Glutamatergic neuron (in vitro differentiated cells): Measurements from ENCODE around the gene CFAP61. TPM values are rescaled to one million over a fixed set of nuclear protein-coding genes. Genes with fewer than 3 reads are reported as not detected.

ENCODE experiments used
- DNase-seq: peaks from one replicate; pipeline ENCODE4 v3.0.0; 2022
- H3K27ac Mint-ChIP-seq: one replicate; pipeline ENCODE4 v1.8.0; 2020; ENCODE audit warnings: mild to moderate bottlenecking, mixed read lengths, inconsistent platforms; ENCODE audit not compliant: unreplicated experiment
- H3K27me3 Mint-ChIP-seq: one replicate; pipeline ENCODE4 v1.8.0; 2020; ENCODE audit warnings: mild to moderate bottlenecking, moderate library complexity, mixed read lengths, inconsistent platforms; ENCODE audit not compliant: unreplicated experiment
- H3K36me3 Mint-ChIP-seq: one replicate; pipeline ENCODE4 v1.8.0; 2020; ENCODE audit warnings: mild to moderate bottlenecking, mixed read lengths, inconsistent platforms; ENCODE audit not compliant: unreplicated experiment
- H3K4me1 Mint-ChIP-seq: one replicate; pipeline ENCODE4 v1.8.0; 2020; ENCODE audit warnings: mild to moderate bottlenecking, low read depth, mixed read lengths, inconsistent platforms; ENCODE audit not compliant: unreplicated experiment
- H3K4me3 Mint-ChIP-seq: one replicate; pipeline ENCODE4 v1.8.0; 2020; ENCODE audit warnings: mild to moderate bottlenecking, mixed read lengths, inconsistent platforms; ENCODE audit not compliant: unreplicated experiment
- H3K9me3 Mint-ChIP-seq: one replicate; pipeline ENCODE4 v1.8.0; 2020; ENCODE audit warnings: mild to moderate bottlenecking, moderate library complexity, mixed read lengths, inconsistent platforms; ENCODE audit not compliant: unreplicated experiment
- total RNA-seq: library from RNA; stranded (reverse); fragmentation: NEBNext Ultra II Directional; extraction: Animal tissue kit (Norgen Biotek cat#: 25700); gene quantifications from one replicate; pipeline ENCODE4 v1.2.1, GENCODE V29; 2021; ENCODE audit not compliant: unreplicated experiment
- TF ChIP-seq, protein P1 (sequence below): fragments of 200-600 bp; sonication (generic); IDR thresholded peaks from one replicate; pipeline ENCODE4 v1.5.0; 2021; ENCODE audit not compliant: partially characterized antibody, unreplicated experiment

Gene CFAP61
- total RNA-seq, 1 donor from 2014 or later, result 5.0 TPM

DNA sequence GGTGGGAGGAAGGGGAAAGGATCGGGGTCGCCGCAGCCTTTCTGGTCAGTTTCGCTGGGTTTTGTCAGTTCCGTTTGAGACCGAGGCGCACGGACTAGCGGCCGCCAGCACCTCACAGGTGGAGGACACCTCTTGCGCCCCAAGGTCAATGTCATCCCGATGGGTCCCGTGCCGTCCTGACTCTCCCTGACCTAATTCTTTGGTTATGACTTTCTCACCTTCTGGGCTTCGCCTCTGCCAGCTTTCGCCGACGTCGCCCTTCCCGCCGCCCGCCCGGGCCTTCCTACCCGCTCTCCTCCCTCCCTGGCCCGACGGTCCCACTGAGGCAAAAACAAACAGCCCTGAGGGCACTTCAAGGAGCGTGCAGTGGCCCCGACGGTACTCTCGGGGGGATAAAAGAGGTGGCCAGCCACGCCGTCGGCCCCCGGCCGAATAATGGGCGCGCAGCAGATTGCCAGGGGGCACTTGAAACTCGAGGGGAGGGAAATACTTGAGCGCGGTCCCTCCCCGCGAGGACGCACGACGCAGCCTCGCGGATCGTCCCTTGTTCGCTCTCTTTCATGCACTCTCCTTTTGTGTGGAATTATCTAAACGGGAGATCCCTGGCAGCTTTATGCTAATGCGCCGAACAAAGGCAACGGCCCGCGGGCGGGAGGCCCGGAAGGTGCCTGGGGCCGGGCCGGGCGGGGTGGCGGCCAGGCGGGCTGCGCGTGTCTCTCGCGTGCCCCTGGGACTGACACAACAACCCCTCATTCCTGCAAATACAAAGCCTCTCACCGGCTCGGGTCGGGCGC is 311.7 kb downstream of the CFAP61 start:
- TF ChIP-seq, protein P1, sequence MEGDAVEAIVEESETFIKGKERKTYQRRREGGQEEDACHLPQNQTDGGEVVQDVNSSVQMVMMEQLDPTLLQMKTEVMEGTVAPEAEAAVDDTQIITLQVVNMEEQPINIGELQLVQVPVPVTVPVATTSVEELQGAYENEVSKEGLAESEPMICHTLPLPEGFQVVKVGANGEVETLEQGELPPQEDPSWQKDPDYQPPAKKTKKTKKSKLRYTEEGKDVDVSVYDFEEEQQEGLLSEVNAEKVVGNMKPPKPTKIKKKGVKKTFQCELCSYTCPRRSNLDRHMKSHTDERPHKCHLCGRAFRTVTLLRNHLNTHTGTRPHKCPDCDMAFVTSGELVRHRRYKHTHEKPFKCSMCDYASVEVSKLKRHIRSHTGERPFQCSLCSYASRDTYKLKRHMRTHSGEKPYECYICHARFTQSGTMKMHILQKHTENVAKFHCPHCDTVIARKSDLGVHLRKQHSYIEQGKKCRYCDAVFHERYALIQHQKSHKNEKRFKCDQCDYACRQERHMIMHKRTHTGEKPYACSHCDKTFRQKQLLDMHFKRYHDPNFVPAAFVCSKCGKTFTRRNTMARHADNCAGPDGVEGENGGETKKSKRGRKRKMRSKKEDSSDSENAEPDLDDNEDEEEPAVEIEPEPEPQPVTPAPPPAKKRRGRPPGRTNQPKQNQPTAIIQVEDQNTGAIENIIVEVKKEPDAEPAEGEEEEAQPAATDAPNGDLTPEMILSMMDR, result no peak
- Mint-ChIP-seq H3K36me3 (no peaks in the 10 kb centered on the region), H3K4me3 (peak overlapping the region; percentile 88), H3K9me3 (peaks cover 27% of the 10 kb centered on the region), H3K27me3 (peaks cover 33% of the 10 kb centered on the region), H3K4me1 (peaks cover 36% of the 10 kb centered on the region), H3K27ac (peak overlapping the region; percentile 97)
- peak; percentile 82 for DNase-seq

DNA sequence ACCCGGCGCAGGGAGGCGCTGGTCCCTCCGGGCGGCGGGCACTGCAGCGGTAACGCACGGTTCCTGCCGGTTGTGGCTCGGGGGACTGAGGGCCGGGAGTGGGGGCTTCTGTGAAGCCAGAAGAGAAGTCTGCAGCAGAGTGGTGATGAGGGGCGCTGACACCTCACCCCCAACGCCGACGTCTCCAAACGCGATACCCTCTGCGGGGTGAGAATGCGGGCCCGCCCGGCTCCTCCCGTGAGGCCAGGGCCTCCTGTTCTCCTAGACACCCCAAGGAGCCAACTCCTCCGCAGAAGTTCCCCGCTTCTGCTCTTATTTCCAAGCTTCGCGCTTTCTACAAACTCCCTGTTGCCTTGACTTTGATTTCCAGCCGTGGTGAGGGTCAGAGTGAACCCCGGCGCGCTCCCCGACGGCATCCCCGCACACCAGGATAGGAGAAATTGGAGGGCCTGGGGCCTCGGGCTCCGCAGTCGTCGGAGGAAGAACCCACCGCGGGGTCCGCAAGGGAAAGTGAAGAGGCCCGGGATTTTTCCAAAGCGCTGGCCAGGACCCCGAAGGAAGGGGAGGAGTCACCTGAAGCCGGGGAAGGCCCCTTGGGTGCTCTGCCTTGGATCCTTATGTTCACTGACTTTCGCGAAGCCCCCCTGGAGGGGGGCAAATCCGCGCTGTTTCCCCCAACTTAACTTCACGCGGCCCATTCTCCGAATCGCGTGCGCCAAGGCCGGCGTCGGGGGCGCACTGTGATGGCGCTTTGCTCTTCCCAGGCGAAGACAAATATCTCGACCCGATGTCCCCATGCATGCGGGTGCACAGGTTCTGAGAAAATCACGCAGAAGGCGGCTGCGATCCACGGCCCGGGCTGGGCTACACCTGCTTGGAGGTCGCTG is 312.5 kb downstream of the CFAP61 start:
- H3K4me3 Mint-ChIP-seq, result peak overlapping the region; percentile 90

DNA sequence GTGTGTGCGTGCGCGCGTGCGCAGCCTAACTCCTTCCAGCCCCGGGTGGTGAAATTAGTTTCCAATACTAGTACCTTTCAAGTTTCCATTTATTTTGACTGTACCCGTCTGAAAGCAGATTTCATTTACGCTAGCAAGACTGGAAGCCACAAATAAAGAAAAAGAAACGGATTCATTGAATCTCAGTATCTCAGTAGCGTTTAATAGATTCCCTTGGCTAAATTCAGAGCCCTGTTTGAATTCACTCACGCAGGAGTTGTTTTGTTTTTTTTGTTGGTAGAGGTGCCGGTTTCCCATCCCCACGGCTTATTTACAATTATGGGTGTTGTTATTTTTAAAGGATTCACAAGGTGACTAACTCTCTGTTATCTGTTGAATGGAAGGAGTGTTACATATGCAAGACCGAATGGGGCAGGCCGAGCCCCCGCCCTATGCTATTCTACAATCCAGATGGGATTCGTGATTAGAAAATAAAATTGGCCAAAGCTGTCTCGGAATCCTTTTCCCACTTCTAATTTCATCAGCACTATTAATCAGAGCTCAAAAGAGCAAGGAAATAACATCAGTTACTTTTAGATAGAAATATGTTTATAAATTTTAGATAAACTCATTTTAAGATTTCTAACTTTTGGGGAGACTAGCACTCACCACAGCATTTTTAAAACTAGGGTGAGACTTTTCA is 313.3 kb downstream of the CFAP61 start:
- H3K9me3 Mint-ChIP-seq, result peaks cover 36% of the 10 kb centered on the region
- H3K4me1 Mint-ChIP-seq, result peaks cover 31% of the 10 kb centered on the region
- peaks cover 36% of the 10 kb centered on the region for H3K27me3 Mint-ChIP-seq
- H3K4me3 Mint-ChIP-seq, result peak overlapping the region; percentile 90
- TF ChIP-seq, protein P1, result no peak
- no peak for DNase-seq
- H3K27ac Mint-ChIP-seq, result peak overlapping the region; percentile 88
- H3K36me3 Mint-ChIP-seq, result peaks cover 9% of the 10 kb centered on the region

More for the DNA sequence above, 312.5 kb downstream of the CFAP61 start:
- peaks cover 36% of the 10 kb centered on the region for H3K4me1 Mint-ChIP-seq
- H3K36me3 Mint-ChIP-seq, result peaks cover 1% of the 10 kb centered on the region
- H3K9me3 Mint-ChIP-seq, result peaks cover 30% of the 10 kb centered on the region
- peak; percentile 42 for DNase-seq
- TF ChIP-seq, protein P1, result no peak
- H3K27ac Mint-ChIP-seq, result peak overlapping the region; percentile 91
- H3K27me3 Mint-ChIP-seq, result peaks cover 31% of the 10 kb centered on the region

DNA sequence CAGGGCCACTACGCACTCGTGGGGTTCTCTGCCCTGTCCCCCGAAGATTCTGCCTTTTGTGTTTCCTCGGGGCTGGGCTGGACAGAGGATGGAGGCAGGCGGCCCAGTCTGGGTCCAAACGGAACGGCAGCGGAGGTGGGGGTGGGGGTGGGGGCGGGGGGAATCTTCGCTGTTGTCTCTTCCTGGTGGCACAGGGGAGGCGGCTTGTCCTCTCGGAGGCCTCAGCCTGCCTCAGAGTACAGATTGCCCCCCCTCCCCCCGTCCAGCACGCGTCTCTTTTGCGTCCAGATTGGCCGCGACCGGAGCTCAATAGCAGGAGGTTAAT is 314.2 kb downstream of the CFAP61 start:
- Mint-ChIP-seq H3K4me3 (peak overlapping the region; percentile 93), H3K36me3 (peaks cover 16% of the 10 kb centered on the region), H3K9me3 (peaks cover 43% of the 10 kb centered on the region), H3K27me3 (peaks cover 40% of the 10 kb centered on the region), H3K4me1 (peaks cover 24% of the 10 kb centered on the region), H3K27ac (peak overlapping the region; percentile 98)
- TF ChIP-seq, protein P1, result no peak
- no peak for DNase-seq
